ENCODE measurements around the gene RPS15. TPM values are rescaled to one million over a fixed set of nuclear protein-coding genes. Genes with fewer than 3 reads are reported as not detected.

RPS15 gene
- total RNA-seq, 5 donors from 2014 or later (not counting 1 experiment from before 2014, with no cell fraction given), result 1,731 to 2,353 (median 2,282) TPM

GRCh38 chr19:1445185-1445931 is 7.2 kb downstream of the RPS15 start:
- H3K27ac ChIP-seq (ENCODE audit: low read length), result no peak overlapping the region
- peak; percentile 81 to 93 (median 92) for ATAC-seq (replicated peaks in 1 of 4)
- peak overlapping the region; percentile 65 to 73 (median 66) for H3K4me3 Mint-ChIP-seq
- H3K27me3 ChIP-seq (replicated peaks in 1 of 2; ENCODE audit: control insufficient read depth in 2 of 2, extremely low read depth in 1 of 2, insufficient read depth in 2 of 2, low read length in 1 of 2), result peaks cover 2 to 43% of the 10 kb centered on the region in 2 experiments
- H3K27ac Mint-ChIP-seq, result no peak overlapping the region
- H3K4me3 ChIP-seq (ENCODE audit: control insufficient read depth in 1 of 2, extremely low read depth in 1 of 2, low read length in 1 of 2), result peak overlapping the region; percentile 51 to 56
- peaks cover 19% of the 10 kb centered on the region for H3K36me3 Mint-ChIP-seq
- H3K9me3 ChIP-seq, result no peaks in the 10 kb centered on the region
- peaks cover 15 to 19% of the 10 kb centered on the region in 2 donors for H3K36me3 ChIP-seq (ENCODE audit: control insufficient read depth in 2 of 2, extremely low read depth in 1 of 2, insufficient read depth in 1 of 2, low read length in 1 of 2)
- CTCF ChIA-PET, result interaction anchor here in 1 of 2 donors (0.7 kb wide), 1 partner anchor 624 kb away, joined by 6 read pairs; no protein-coding TSS in a partner anchor
- peaks cover 17 to 30% of the 10 kb centered on the region in 2 donors for H3K27me3 Mint-ChIP-seq
- peak; percentile 33 to 85 (median 67) for DNase-seq
- H3K4me1 Mint-ChIP-seq, result peaks cover 11 to 45% (median 24%) of the 10 kb centered on the region in 3 donors
- peaks cover 2 to 54% of the 10 kb centered on the region in 2 experiments for H3K4me1 ChIP-seq (ENCODE audit: control insufficient read depth in 1 of 2, extremely low read depth in 1 of 2, insufficient read depth in 2 of 2, low read length in 2 of 2)
- WGBS (ENCODE audit: insufficient coverage), result 3% methylated on average over 57 of the region's 70 CpGs
- no peaks in the 10 kb centered on the region for H3K9me3 Mint-ChIP-seq
- POLR2A ChIA-PET, result no interaction called here

- H3K9me3 Mint-ChIP-seq, result no peaks in the 10 kb centered on the region
- Histone ChIP-seq H3K4me3 (ENCODE audit: control insufficient read depth in 1 of 2, extremely low read depth in 1 of 2, low read length in 1 of 2) (no peak overlapping the region), H3K27ac (ENCODE audit: low read length) (no peak overlapping the region), H3K9me3 (no peaks in the 10 kb centered on the region), H3K36me3 (ENCODE audit: control insufficient read depth in 2 of 2, extremely low read depth in 1 of 2, insufficient read depth in 1 of 2, low read length in 1 of 2) (peaks cover 10 to 11% of the 10 kb centered on the region in 2 donors), H3K27me3 (replicated peaks in 1 of 2; ENCODE audit: control insufficient read depth in 2 of 2, extremely low read depth in 1 of 2, insufficient read depth in 2 of 2, low read length in 1 of 2) (peaks cover 5 to 50% of the 10 kb centered on the region in 2 experiments), H3K4me1 (ENCODE audit: control insufficient read depth in 1 of 2, extremely low read depth in 1 of 2, insufficient read depth in 2 of 2, low read length in 2 of 2) (peaks cover 2 to 51% of the 10 kb centered on the region in 2 experiments)
- 4% methylated on average over 88 of the region's 99 CpGs for WGBS (ENCODE audit: insufficient coverage)
- peak overlapping the region in 1 of 3 donors; percentile 50 for H3K4me3 Mint-ChIP-seq
- CTCF ChIA-PET, result no interaction called here
- peaks cover 25 to 38% of the 10 kb centered on the region in 2 donors for H3K27me3 Mint-ChIP-seq
- ATAC-seq (replicated peaks in 1 of 4) (no peak), DNase-seq (no peak)
- peaks cover 11 to 44% (median 20%) of the 10 kb centered on the region in 3 donors for H3K4me1 Mint-ChIP-seq
- POLR2A ChIA-PET, result no interaction called here
- H3K36me3 Mint-ChIP-seq, result peaks cover 11% of the 10 kb centered on the region
- no peak overlapping the region for H3K27ac Mint-ChIP-seq
Observed at GRCh38 chr19:1445932-1446712, 7.9 kb downstream of the RPS15 start.

DNA sequence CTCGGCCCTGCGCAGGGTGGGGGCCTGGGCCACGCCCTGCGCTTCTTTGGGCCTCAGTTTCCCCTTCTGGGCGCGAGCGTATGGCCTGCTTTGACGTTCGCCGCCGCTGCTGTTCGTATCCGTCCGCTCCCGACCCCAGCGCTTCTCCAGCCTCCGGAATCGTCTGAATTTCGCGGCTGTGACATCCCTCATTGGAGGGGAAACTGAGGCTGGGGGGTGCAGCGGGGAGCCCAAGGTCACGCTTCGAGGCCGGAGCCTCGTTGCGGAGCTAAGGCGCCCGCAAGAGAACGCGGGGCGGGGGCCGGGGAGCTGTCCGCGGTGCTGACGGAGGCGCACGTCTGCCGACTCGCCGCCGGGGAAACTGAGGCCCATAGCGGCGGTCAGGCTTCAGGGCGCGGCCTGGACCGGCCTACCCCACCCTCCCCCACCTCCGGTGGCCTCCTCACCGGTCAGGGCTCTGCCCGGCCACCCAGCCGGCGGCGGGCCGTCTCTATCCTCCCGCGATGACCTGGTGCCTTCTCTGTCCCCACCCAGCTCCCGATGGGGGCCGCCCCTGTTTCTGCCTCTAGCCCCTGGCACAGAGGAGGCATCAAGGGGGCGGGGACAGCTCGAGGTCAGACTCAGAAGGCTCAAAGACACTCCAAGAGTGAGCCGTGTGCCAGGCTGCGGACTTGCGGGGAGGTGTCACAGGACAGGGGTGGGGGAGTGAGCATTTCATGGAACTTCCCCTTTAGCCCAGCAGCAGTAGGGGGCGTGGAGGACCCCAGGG is 8.7 kb downstream of the RPS15 start:
- H3K36me3 Mint-ChIP-seq, result peaks cover 5% of the 10 kb centered on the region
- Histone ChIP-seq H3K27me3 (replicated peaks in 1 of 2; ENCODE audit: control insufficient read depth in 2 of 2, extremely low read depth in 1 of 2, insufficient read depth in 2 of 2, low read length in 1 of 2) (peaks cover 5 to 58% of the 10 kb centered on the region in 2 experiments), H3K4me1 (ENCODE audit: control insufficient read depth in 1 of 2, extremely low read depth in 1 of 2, insufficient read depth in 2 of 2, low read length in 2 of 2) (peaks cover 2 to 50% of the 10 kb centered on the region in 2 experiments), H3K36me3 (ENCODE audit: control insufficient read depth in 2 of 2, extremely low read depth in 1 of 2, insufficient read depth in 1 of 2, low read length in 1 of 2) (peaks cover 3 to 4% of the 10 kb centered on the region in 2 donors), H3K9me3 (no peaks in the 10 kb centered on the region), H3K4me3 (ENCODE audit: control insufficient read depth in 1 of 2, extremely low read depth in 1 of 2, low read length in 1 of 2) (no peak overlapping the region), H3K27ac (ENCODE audit: low read length) (no peak overlapping the region)
- H3K4me1 Mint-ChIP-seq, result peaks cover 9 to 39% (median 19%) of the 10 kb centered on the region in 3 donors
- ChIA-PET CTCF (no interaction called here), POLR2A (no interaction called here)
- DNase-seq (peak in 6 of 35 experiments; percentile 21 to 61 (median 35)), ATAC-seq (replicated peaks in 1 of 4) (no peak)
- peak overlapping the region in 2 of 3 donors; percentile 34 to 50 for H3K4me3 Mint-ChIP-seq
- H3K9me3 Mint-ChIP-seq, result no peaks in the 10 kb centered on the region
- H3K27me3 Mint-ChIP-seq, result peaks cover 27 to 45% of the 10 kb centered on the region in 2 donors
- 4% methylated on average over 57 of the region's 63 CpGs for WGBS (ENCODE audit: insufficient coverage)
- no peak overlapping the region for H3K27ac Mint-ChIP-seq

- H3K27me3 Mint-ChIP-seq, result peaks cover 29 to 46% of the 10 kb centered on the region in 2 donors
- no peaks in the 10 kb centered on the region for H3K36me3 ChIP-seq (ENCODE audit: control insufficient read depth in 2 of 2, extremely low read depth in 1 of 2, insufficient read depth in 1 of 2, low read length in 1 of 2)
- no peak for ATAC-seq (replicated peaks in 1 of 4)
- POLR2A ChIA-PET, result interaction anchor here in 1 of 2 donors (0.5 kb wide), 1 partner anchor 15 kb away, joined by 8 read pairs; no protein-coding TSS in a partner anchor
- no peak for DNase-seq
- CTCF ChIA-PET, result no interaction called here
- H3K27me3 ChIP-seq (replicated peaks in 1 of 2; ENCODE audit: control insufficient read depth in 2 of 2, extremely low read depth in 1 of 2, insufficient read depth in 2 of 2, low read length in 1 of 2), result peaks cover 8 to 64% of the 10 kb centered on the region in 2 experiments
- no peaks in the 10 kb centered on the region for H3K9me3 Mint-ChIP-seq
- peaks cover 2 to 50% of the 10 kb centered on the region in 2 experiments for H3K4me1 ChIP-seq (ENCODE audit: control insufficient read depth in 1 of 2, extremely low read depth in 1 of 2, insufficient read depth in 2 of 2, low read length in 2 of 2)
- no peak overlapping the region for H3K27ac ChIP-seq (ENCODE audit: low read length)
- no peak overlapping the region for H3K4me3 ChIP-seq (ENCODE audit: control insufficient read depth in 1 of 2, extremely low read depth in 1 of 2, low read length in 1 of 2)
- WGBS (ENCODE audit: insufficient coverage), result 31% methylated on average over 4 of the region's 4 CpGs
- no peaks in the 10 kb centered on the region for H3K9me3 ChIP-seq
- H3K4me3 Mint-ChIP-seq, result peak overlapping the region; percentile 28 to 50 (median 34)
- H3K36me3 Mint-ChIP-seq, result peaks cover 3% of the 10 kb centered on the region
- peaks cover 7 to 36% (median 18%) of the 10 kb centered on the region in 3 donors for H3K4me1 Mint-ChIP-seq
- H3K27ac Mint-ChIP-seq, result peak overlapping the region in 1 of 2 donors; percentile 55
Observed at GRCh38 chr19:1447504-1447903, 9.3 kb downstream of the RPS15 start.

DNA sequence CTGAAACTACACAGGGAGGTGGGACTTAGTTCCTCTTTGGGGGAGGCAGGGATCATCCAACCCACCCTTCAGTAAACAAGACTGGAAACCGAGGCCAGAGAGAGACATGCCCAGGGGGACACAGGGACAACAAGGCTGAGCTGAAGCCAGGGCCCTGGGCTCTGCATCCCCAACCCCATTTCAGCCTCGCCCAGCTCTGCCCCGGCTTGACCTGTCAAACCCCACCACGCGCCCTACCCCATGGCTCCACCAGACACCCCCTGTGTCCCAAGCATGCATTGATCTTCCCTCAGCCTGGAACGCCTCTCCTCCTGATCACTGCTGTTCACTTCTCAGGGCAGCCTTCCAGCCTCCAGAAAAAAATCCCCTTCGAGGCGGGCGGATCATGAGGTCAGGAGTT is 9.7 kb downstream of the RPS15 start:
- peak overlapping the region in 1 of 2 donors; percentile 19 for H3K27ac Mint-ChIP-seq
- POLR2A ChIA-PET, result interaction anchor here in 1 of 2 donors (0.5 kb wide), 1 partner anchor 14 kb away, joined by 8 read pairs; no protein-coding TSS in a partner anchor
- Histone ChIP-seq H3K27me3 (replicated peaks in 1 of 2; ENCODE audit: control insufficient read depth in 2 of 2, extremely low read depth in 1 of 2, insufficient read depth in 2 of 2, low read length in 1 of 2) (peaks cover 8 to 69% of the 10 kb centered on the region in 2 experiments), H3K36me3 (ENCODE audit: control insufficient read depth in 2 of 2, extremely low read depth in 1 of 2, insufficient read depth in 1 of 2, low read length in 1 of 2) (no peaks in the 10 kb centered on the region), H3K9me3 (no peaks in the 10 kb centered on the region), H3K27ac (ENCODE audit: low read length) (no peak overlapping the region), H3K4me1 (ENCODE audit: control insufficient read depth in 1 of 2, extremely low read depth in 1 of 2, insufficient read depth in 2 of 2, low read length in 2 of 2) (peaks cover 2 to 54% of the 10 kb centered on the region in 2 experiments), H3K4me3 (ENCODE audit: control insufficient read depth in 1 of 2, extremely low read depth in 1 of 2, low read length in 1 of 2) (no peak overlapping the region)
- H3K4me1 Mint-ChIP-seq, result peaks cover 7 to 36% (median 18%) of the 10 kb centered on the region in 3 donors
- H3K4me3 Mint-ChIP-seq, result peak overlapping the region in 2 of 3 donors; percentile 24 to 50
- DNase-seq (no peak), ATAC-seq (replicated peaks in 1 of 4) (no peak)
- CTCF ChIA-PET, result no interaction called here
- H3K27me3 Mint-ChIP-seq, result peaks cover 31 to 50% of the 10 kb centered on the region in 2 donors
- WGBS (ENCODE audit: insufficient coverage), result 65% methylated on average over 5 of the region's 9 CpGs
- no peaks in the 10 kb centered on the region for H3K9me3 Mint-ChIP-seq
- H3K36me3 Mint-ChIP-seq, result no peaks in the 10 kb centered on the region
